Colonic mucosa (tissue), 4 donors: ENCODE data around the gene ZNF12. TPM values are rescaled to one million over a fixed set of nuclear protein-coding genes. Genes with fewer than 3 reads are reported as not detected.

Experiments used
- DNase-seq: peaks from one replicate; pipeline ENCODE4 v3.0.0-alpha.2; 2020
- H3K27ac ChIP-seq: fragments of 200-600 bp; one replicate; pipeline ENCODE4 v1.8.0; 2021
- H3K27me3 ChIP-seq: fragments of 200-600 bp; one replicate; pipeline ENCODE4 v1.8.0; 2021
- H3K36me3 ChIP-seq: fragments of 200-600 bp; one replicate; pipeline ENCODE4 v1.8.0; 2021
- H3K4me1 ChIP-seq: fragments of 200-600 bp; one replicate; pipeline ENCODE4 v1.8.0; 2021; ENCODE audit warnings: mild to moderate bottlenecking
- H3K4me3 ChIP-seq: fragments of 200-600 bp; one replicate; pipeline ENCODE4 v1.8.0; 2021
- H3K9ac ChIP-seq, 2 donors: one replicate each; pipeline ENCODE4 v1.7.0; 2013; ENCODE audit warnings: control low read depth in 2 of 2, low read depth in 2 of 2, low read length in 2 of 2
- H3K9me3 ChIP-seq: fragments of 200-600 bp; one replicate; pipeline ENCODE4 v1.8.0; 2021
- CTCF ChIP-seq: fragments of 200-600 bp; IDR thresholded peaks from one replicate; pipeline ENCODE4 v1.8.0; 2022; ENCODE audit warnings: antibody characterized with exemption, mild to moderate bottlenecking
- intact Hi-C: fragments of 100-400 bp; cut with DNase I; formaldehyde crosslinking; loops from one replicate; pipeline ENCODE4 v1.14.1; 2022
- total RNA-seq, 2 donors: library from RNA; stranded (reverse); fragmentation: NEBNext Ultra II Directional in 1 of 2; extraction: Animal tissue kit (Norgen Biotek cat#: 25700) in 1 of 2; gene quantifications; one replicate each; pipeline ENCODE4 v1.2.1, GENCODE V29; 2021
- donor health status: healthy.
- donor health status: DM: no; HTN: no; CAD: no.
- donor health status: DM: no; HTN: no; CAD: no.

The ZNF12 gene
- total RNA-seq, 2 donors from 2014 or later: 20.9 to 22.0 TPM

- Histone ChIP-seq H3K36me3 (no peaks in the 10 kb centered on the region), H3K27me3 (no peaks in the 10 kb centered on the region), H3K9ac (no peak overlapping the region), H3K4me1 (no peaks in the 10 kb centered on the region), H3K4me3 (no peak overlapping the region), H3K9me3 (no peaks in the 10 kb centered on the region), H3K27ac (no peak overlapping the region)
- no peak for DNase-seq
- intact Hi-C loops: no loop called here
- TF ChIP-seq CTCF: no peak
These were observed 65.3 kb downstream of the ZNF12 start for GRCh38 chr7:6641305-6642035.

GRCh38 chr7:6640246-6640721 is 66.5 kb downstream of the ZNF12 start:
- intact Hi-C loops: no loop called here
- DNase-seq: peak; percentile 33
- no peak for TF ChIP-seq CTCF
- H3K27me3 ChIP-seq: no peaks in the 10 kb centered on the region
- H3K9me3 ChIP-seq: no peaks in the 10 kb centered on the region
- H3K4me3 ChIP-seq: no peak overlapping the region
- no peaks in the 10 kb centered on the region for H3K4me1 ChIP-seq
- no peaks in the 10 kb centered on the region for H3K36me3 ChIP-seq
- H3K27ac ChIP-seq: no peak overlapping the region
- H3K9ac ChIP-seq: no peak overlapping the region

GRCh38 chr7:6639627-6640026 is 67.1 kb downstream of the ZNF12 start:
- no peak overlapping the region for H3K27ac ChIP-seq
- H3K27me3 ChIP-seq: no peaks in the 10 kb centered on the region
- no peaks in the 10 kb centered on the region for H3K36me3 ChIP-seq
- no peak for DNase-seq
- intact Hi-C loops: no loop called here
- no peaks in the 10 kb centered on the region for H3K4me1 ChIP-seq
- no peak overlapping the region for H3K4me3 ChIP-seq
- no peak overlapping the region for H3K9ac ChIP-seq
- H3K9me3 ChIP-seq: no peaks in the 10 kb centered on the region
- TF ChIP-seq CTCF: no peak

- no peaks in the 10 kb centered on the region for H3K27me3 ChIP-seq
- H3K9me3 ChIP-seq: no peaks in the 10 kb centered on the region
- no peaks in the 10 kb centered on the region for H3K36me3 ChIP-seq
- no peak for DNase-seq
- H3K9ac ChIP-seq: no peak overlapping the region
- TF ChIP-seq CTCF: no peak
- no peak overlapping the region for H3K4me3 ChIP-seq
- no peak overlapping the region for H3K27ac ChIP-seq
- H3K4me1 ChIP-seq: no peaks in the 10 kb centered on the region
- intact Hi-C loops: no loop called here
These were observed 67.7 kb downstream of the ZNF12 start for GRCh38 chr7:6639032-6639431.

Other genes with a start within 250 kb of the ZNF12 start
- 100 to 1,000 TPM; 228 to 278 TPM for gene KDELR2, start 222.8 kb downstream of the ZNF12 start, total RNA-seq
- under 1 TPM; 0.37 to 0.45 TPM for gene GRID2IP, start 155.5 kb downstream of the ZNF12 start, total RNA-seq
- gene ZDHHC4, start 129.5 kb downstream of the ZNF12 start, total RNA-seq: 10 to 100 TPM; 34.8 to 40.1 TPM
- gene INTS15, start 116.9 kb downstream of the ZNF12 start, total RNA-seq: 10 to 100 TPM; 16.9 to 26.8 TPM
- 1 to 10 TPM in 1 of 2 donors, under 1 TPM in 1; 0.91 to 2.2 TPM for gene ZNF853, start 91.3 kb downstream of the ZNF12 start, total RNA-seq
- 10 to 100 TPM; 16.1 to 23.9 TPM for gene ZNF316, start 69.6 kb downstream of the ZNF12 start, total RNA-seq
- gene RSPH10B2, start 47.2 kb upstream of the ZNF12 start, total RNA-seq: under 1 TPM in 1 of 2 donors, not detected in 1; 0.42 TPM
- 10 to 100 TPM; 50.1 to 52.6 TPM for gene CCZ1B, start 119.3 kb upstream of the ZNF12 start, total RNA-seq